ENCODE results near the gene CEP43. TPM values are rescaled to one million over a fixed set of nuclear protein-coding genes. Genes with fewer than 3 reads are reported as not detected.

The CEP43 gene
- total RNA-seq, 2 donors from 2014 or later = 36.0 to 43.9 TPM

- Mint-ChIP-seq H3K36me3 (ENCODE audit: low read depth) (peaks cover 67% of the 10 kb centered on the region), H3K27me3 (ENCODE audit: insufficient read depth) (no peaks in the 10 kb centered on the region), H3K4me1 (no peaks in the 10 kb centered on the region), H3K27ac (no peak overlapping the region), H3K9me3 (no peaks in the 10 kb centered on the region), H3K4me3 (no peak overlapping the region)
- H3K27ac ChIP-seq (ENCODE audit: low read depth, low read length) = no peak overlapping the region
- peaks cover 3% of the 10 kb centered on the region for H3K9me3 ChIP-seq (ENCODE audit: control insufficient read depth, low read length)
- H3K36me3 ChIP-seq (ENCODE audit: control insufficient read depth, insufficient read depth, low read length) = peaks cover 83% of the 10 kb centered on the region
- no peak for DNase-seq
- TF ChIP-seq CTCF (conservative IDR thresholded peaks at IDR 0.05) = no peak
- no peaks in the 10 kb centered on the region for H3K27me3 ChIP-seq (ENCODE audit: control insufficient read depth, insufficient read depth, low read length, poor library complexity, severe bottlenecking)
- WGBS, 2 experiments (ENCODE audit: insufficient coverage in 1 of 2, insufficient read length in 1 of 2) = 94 to 100% methylated on average over 2 to 4 of the region's 4 CpGs
- no peaks in the 10 kb centered on the region for H3K4me1 ChIP-seq (ENCODE audit: control insufficient read depth, insufficient read depth, low read length)
- H3K9ac ChIP-seq (ENCODE audit: extremely low read depth, low read length, poor library complexity, severe bottlenecking) = no peak overlapping the region
- H3K4me3 ChIP-seq (ENCODE audit: low read length) = no peak overlapping the region
Measured at GRCh38 chr6:167007985-167008384, 8.8 kb downstream of the CEP43 start.

- H3K36me3 ChIP-seq (ENCODE audit: control insufficient read depth, insufficient read depth, low read length) = peaks cover 72% of the 10 kb centered on the region
- H3K9ac ChIP-seq (ENCODE audit: extremely low read depth, low read length, poor library complexity, severe bottlenecking) = no peak overlapping the region
- H3K27ac ChIP-seq (ENCODE audit: low read depth, low read length) = no peak overlapping the region
- no peak overlapping the region for H3K4me3 Mint-ChIP-seq
- no peak for TF ChIP-seq CTCF (conservative IDR thresholded peaks at IDR 0.05)
- no peaks in the 10 kb centered on the region for H3K27me3 Mint-ChIP-seq (ENCODE audit: insufficient read depth)
- peaks cover 61% of the 10 kb centered on the region for H3K36me3 Mint-ChIP-seq (ENCODE audit: low read depth)
- no peak for DNase-seq
- H3K4me3 ChIP-seq (ENCODE audit: low read length) = no peak overlapping the region
- H3K9me3 ChIP-seq (ENCODE audit: control insufficient read depth, low read length) = no peaks in the 10 kb centered on the region
- no peaks in the 10 kb centered on the region for H3K4me1 Mint-ChIP-seq
- H3K9me3 Mint-ChIP-seq = no peaks in the 10 kb centered on the region
- no peak overlapping the region for H3K27ac Mint-ChIP-seq
- no peaks in the 10 kb centered on the region for H3K4me1 ChIP-seq (ENCODE audit: control insufficient read depth, insufficient read depth, low read length)
- WGBS, 2 experiments (ENCODE audit: insufficient coverage in 1 of 2, insufficient read length in 1 of 2) = 62 to 67% methylated on average over 1 of the region's 1 CpG
- no peaks in the 10 kb centered on the region for H3K27me3 ChIP-seq (ENCODE audit: control insufficient read depth, insufficient read depth, low read length, poor library complexity, severe bottlenecking)
Measured at GRCh38 chr6:167013067-167013466, 13.9 kb downstream of the CEP43 start.

GRCh38 chr6:167013946-167014345 lies 14.7 kb downstream of the CEP43 start:
- Mint-ChIP-seq H3K27ac (no peak overlapping the region), H3K9me3 (no peaks in the 10 kb centered on the region), H3K36me3 (ENCODE audit: low read depth) (peaks cover 58% of the 10 kb centered on the region), H3K4me1 (no peaks in the 10 kb centered on the region), H3K4me3 (no peak overlapping the region), H3K27me3 (ENCODE audit: insufficient read depth) (no peaks in the 10 kb centered on the region)
- WGBS, 2 experiments (ENCODE audit: insufficient coverage in 1 of 2, insufficient read length in 1 of 2) = 88 to 95% methylated on average over 1 to 4 of the region's 4 CpGs
- Histone ChIP-seq H3K36me3 (ENCODE audit: control insufficient read depth, insufficient read depth, low read length) (peaks cover 76% of the 10 kb centered on the region), H3K27me3 (ENCODE audit: control insufficient read depth, insufficient read depth, low read length, poor library complexity, severe bottlenecking) (no peaks in the 10 kb centered on the region), H3K4me1 (ENCODE audit: control insufficient read depth, insufficient read depth, low read length) (no peaks in the 10 kb centered on the region), H3K4me3 (ENCODE audit: low read length) (no peak overlapping the region), H3K9me3 (ENCODE audit: control insufficient read depth, low read length) (no peaks in the 10 kb centered on the region), H3K9ac (ENCODE audit: extremely low read depth, low read length, poor library complexity, severe bottlenecking) (no peak overlapping the region), H3K27ac (ENCODE audit: low read depth, low read length) (no peak overlapping the region)
- no peak for TF ChIP-seq CTCF (conservative IDR thresholded peaks at IDR 0.05)
- no peak for DNase-seq

Measured in endodermal cell (in vitro differentiated cells).